Stimulated activated CD8-positive, alpha-beta memory T cell treated with anti-CD3 and anti-CD28 coated beads, Interleukin-2, amount 100 ng/mL, for 1 hour (primary cell): ENCODE measurements around the gene PAN3.

Experiments
- DNase-seq, 2 donors: peaks; one replicate each; pipeline ENCODE4 v3.0.0-alpha.2; 2020; ENCODE audit warnings: low read depth in 2 of 2

The PAN3 gene

DNA sequence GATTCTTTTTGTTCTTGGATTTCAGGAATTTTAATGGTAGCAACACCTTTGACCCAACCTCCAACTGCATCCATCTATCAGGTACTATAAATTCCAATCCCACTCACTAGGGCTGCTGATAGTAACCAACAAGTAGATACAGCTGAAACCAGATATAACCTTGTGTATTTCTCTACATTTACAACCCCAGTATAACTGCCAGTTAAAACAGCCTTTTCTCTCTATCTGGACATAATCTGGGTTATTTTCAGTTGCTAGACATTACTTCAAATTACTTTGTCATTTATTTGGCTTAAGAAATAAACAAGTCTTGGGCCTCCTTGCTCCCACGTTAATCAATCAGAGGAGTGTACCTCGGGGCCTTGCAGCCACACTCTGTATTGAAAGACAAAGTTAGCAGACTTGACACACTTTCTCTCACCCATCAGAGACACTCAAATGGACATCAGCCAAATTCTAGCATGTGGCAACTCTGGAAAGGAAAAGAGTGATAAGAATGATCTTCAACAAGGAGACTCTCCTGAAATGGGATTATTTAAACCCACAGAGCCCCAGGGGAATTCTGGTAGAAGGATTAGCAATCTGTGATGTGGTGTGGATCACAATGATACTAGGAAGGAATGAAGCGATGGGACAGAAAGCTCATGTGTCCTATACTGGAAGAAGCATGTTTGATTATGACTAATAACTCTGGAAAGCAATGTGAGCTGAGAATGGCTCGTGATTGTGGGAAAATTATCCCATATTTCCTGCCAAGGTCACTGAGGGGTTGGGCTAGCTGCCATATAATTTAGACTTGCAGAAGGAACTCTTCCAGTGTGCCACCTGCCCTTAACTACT lies 199.0 kb downstream of the PAN3 start:
- no peak for DNase-seq

GRCh38 chr13:28338006-28338574 lies 199.7 kb downstream of the PAN3 start:
- no peak for DNase-seq

DNA sequence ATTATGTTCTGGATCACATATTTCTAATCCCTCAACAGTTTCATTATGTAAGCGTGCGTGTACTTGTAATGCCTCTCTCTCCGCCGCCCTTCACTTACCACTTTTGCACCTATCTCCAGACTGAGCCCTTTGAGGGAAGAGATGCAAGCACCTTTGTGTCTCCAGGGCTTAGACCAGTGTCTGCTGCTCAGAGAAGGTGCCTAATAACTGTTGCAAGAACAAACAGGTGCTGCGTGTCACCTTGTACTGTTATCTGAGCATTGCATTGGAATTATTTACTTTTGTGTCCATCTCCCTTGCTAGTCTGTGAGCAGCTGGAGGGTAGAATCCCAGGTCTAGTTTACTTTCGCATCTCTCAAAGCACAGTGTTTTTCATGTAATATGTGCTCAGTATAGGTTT lies 200.4 kb downstream of the PAN3 start:
- DNase-seq, result no peak

- no peak for DNase-seq
These were observed 201.1 kb downstream of the PAN3 start for GRCh38 chr13:28339419-28339818.

- no peak for DNase-seq
These were observed 202.0 kb downstream of the PAN3 start for GRCh38 chr13:28340272-28340793.

- no peak for DNase-seq
These were observed 203.9 kb downstream of the PAN3 start for GRCh38 chr13:28342251-28342650.

- no peak for DNase-seq
These were observed 205.8 kb downstream of the PAN3 start for GRCh38 chr13:28344163-28344562.
